Activated CD4-positive, alpha-beta memory T cell treated with anti-CD3 and anti-CD28 coated beads for 36 hours (primary cell): Measurements from ENCODE around the gene ASXL2. TPM values are rescaled to one million over a fixed set of nuclear protein-coding genes. Genes with fewer than 3 reads are reported as not detected.
"Not testable (repeated sequence)": the region's sequence is repeated elsewhere in the genome, so short reads cannot be mapped to it uniquely, and the experiment has no call there.

Experiments
- CTCF ChIA-PET: fragments of 350-600 bp; sonication (Branson Sonifier 250); formaldehyde crosslinking; loops from one replicate; lab custom pipeline; 2021; ENCODE audit warnings: antibody characterized with exemption, inconsistent platforms; lab: Charles Lee
- POLR2A ChIA-PET: fragments of 350-600 bp; sonication (Branson Sonifier 250); formaldehyde crosslinking; loops from one replicate; lab custom pipeline; 2021; ENCODE audit warnings: antibody characterized with exemption; lab: Charles Lee
- DNase-seq: peaks from one replicate; pipeline ENCODE4 v3.0.0-alpha.2; 2020
- H3K27ac Mint-ChIP-seq: one replicate; pipeline ENCODE4 v1.8.0; 2021; ENCODE audit warnings: mixed read lengths
- H3K27me3 Mint-ChIP-seq: one replicate; pipeline ENCODE4 v1.8.0; 2021; ENCODE audit warnings: mixed read lengths
- H3K36me3 Mint-ChIP-seq: one replicate; pipeline ENCODE4 v1.8.0; 2021; ENCODE audit warnings: mixed read lengths
- H3K4me1 Mint-ChIP-seq: one replicate; pipeline ENCODE4 v1.8.0; 2021; ENCODE audit warnings: low read depth, mixed read lengths
- H3K4me3 Mint-ChIP-seq: one replicate; pipeline ENCODE4 v1.8.0; 2021; ENCODE audit warnings: mild to moderate bottlenecking, mixed read lengths
- H3K9me3 Mint-ChIP-seq: one replicate; pipeline ENCODE4 v1.8.0; 2021; ENCODE audit warnings: mixed read lengths
- intact Hi-C: fragments of 100-400 bp; cut with micrococcal nuclease; formaldehyde crosslinking; loops from one replicate; pipeline ENCODE4 v1.15.1; 2023
- total RNA-seq, 2 experiments: library from RNA; stranded (reverse); gene quantifications; one replicate each; pipeline ENCODE4 v1.2.3, GENCODE V29; 2021

The ASXL2 gene
- total RNA-seq, 2 experiments from 2014 or later: 37.8 to 38.7 TPM

GRCh38 chr2:25724756-25725155, 153.5 kb downstream of the ASXL2 start:
- DNase-seq: no peak
- Mint-ChIP-seq H3K4me3 (no peak overlapping the region), H3K27me3 (peaks cover under 1% of the 10 kb centered on the region), H3K36me3 (no peaks in the 10 kb centered on the region), H3K27ac (no peak overlapping the region), H3K4me1 (peaks cover 3% of the 10 kb centered on the region), H3K9me3 (no peaks in the 10 kb centered on the region)
- ChIA-PET CTCF (no interaction called here), POLR2A (no interaction called here)
- intact Hi-C loops: no loop called here

DNA sequence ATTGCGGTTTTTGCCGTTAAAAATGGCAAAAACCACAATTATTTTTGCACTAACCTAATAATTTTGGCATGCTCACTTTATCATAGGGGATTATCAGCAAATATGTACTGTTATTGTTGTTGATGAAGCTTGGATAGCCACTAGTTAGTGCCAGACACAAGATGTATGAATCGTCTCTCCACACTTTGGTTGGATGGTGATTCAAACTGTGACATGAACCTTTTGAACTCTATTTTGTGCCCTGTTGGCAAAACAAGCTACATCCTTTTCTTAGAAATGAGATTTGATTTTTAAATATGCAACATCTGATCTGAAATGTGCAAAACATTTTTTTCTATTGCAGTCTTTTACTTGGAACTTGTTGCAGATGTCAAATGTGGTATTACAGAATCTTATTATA, 156.1 kb downstream of the ASXL2 start:
- H3K4me1 Mint-ChIP-seq: peaks cover 8% of the 10 kb centered on the region
- H3K4me3 Mint-ChIP-seq: no peak overlapping the region
- intact Hi-C loops: no loop called here
- H3K9me3 Mint-ChIP-seq: no peaks in the 10 kb centered on the region
- ChIA-PET CTCF (no interaction called here), POLR2A (no interaction called here)
- H3K36me3 Mint-ChIP-seq: no peaks in the 10 kb centered on the region
- peaks cover 5% of the 10 kb centered on the region for H3K27me3 Mint-ChIP-seq
- DNase-seq: no peak
- H3K27ac Mint-ChIP-seq: no peak overlapping the region

GRCh38 chr2:25720575-25720974, 157.7 kb downstream of the ASXL2 start:
- no peak overlapping the region for H3K27ac Mint-ChIP-seq
- ChIA-PET POLR2A (no interaction called here), CTCF (interaction anchor here (1.2 to 1.7 kb wide), 2 partner anchors 14 to 114 kb away, joined by 4 to 5 read pairs; no protein-coding TSS in a partner anchor)
- peaks cover 5% of the 10 kb centered on the region for H3K27me3 Mint-ChIP-seq
- intact Hi-C loops: no loop called here
- no peak overlapping the region for H3K4me3 Mint-ChIP-seq
- DNase-seq: no peak
- peaks cover 5% of the 10 kb centered on the region for H3K4me1 Mint-ChIP-seq
- no peaks in the 10 kb centered on the region for H3K9me3 Mint-ChIP-seq
- H3K36me3 Mint-ChIP-seq: no peaks in the 10 kb centered on the region

- Mint-ChIP-seq H3K27me3 (peaks cover 8% of the 10 kb centered on the region), H3K4me1 (peaks cover 22% of the 10 kb centered on the region), H3K27ac (no peak overlapping the region), H3K36me3 (no peaks in the 10 kb centered on the region), H3K4me3 (no peak overlapping the region), H3K9me3 (no peaks in the 10 kb centered on the region)
- intact Hi-C loops: no loop called here
- POLR2A ChIA-PET: no interaction called here
- no peak for DNase-seq
- CTCF ChIA-PET: interaction anchor here (1.3 kb wide), 1 partner anchor 15 kb away, joined by 5 read pairs; no protein-coding TSS in a partner anchor
Measured at GRCh38 chr2:25714740-25715139, 163.5 kb downstream of the ASXL2 start.

DNA sequence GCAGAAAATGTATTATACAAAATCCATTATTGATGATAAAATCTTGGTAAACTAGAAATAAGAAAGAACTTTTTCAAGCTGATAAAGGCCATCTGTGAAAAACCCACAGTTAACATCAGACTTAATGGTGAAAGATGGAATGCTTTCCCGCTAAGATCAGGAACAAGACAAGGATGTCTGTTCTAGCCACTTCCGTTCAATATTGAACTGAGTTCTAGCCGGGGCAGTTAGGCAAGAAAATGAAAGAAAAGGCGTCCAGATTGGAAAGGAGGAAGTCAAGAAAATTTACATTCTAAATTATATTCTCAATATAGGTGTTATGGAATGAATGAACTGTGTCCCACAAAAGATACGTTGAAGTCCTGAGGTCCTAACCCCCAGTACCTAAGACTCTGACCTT, 165.8 kb downstream of the ASXL2 start:
- Mint-ChIP-seq H3K36me3 (no peaks in the 10 kb centered on the region), H3K27ac (no peak overlapping the region), H3K27me3 (peaks cover 16% of the 10 kb centered on the region), H3K9me3 (no peaks in the 10 kb centered on the region), H3K4me3 (no peak overlapping the region), H3K4me1 (peaks cover 17% of the 10 kb centered on the region)
- CTCF ChIA-PET: interaction anchor here (1.3 kb wide), 1 partner anchor 105 kb away, joined by 3 read pairs; no protein-coding TSS in a partner anchor
- no peak for DNase-seq
- POLR2A ChIA-PET: no interaction called here
- intact Hi-C loops: no loop called here

DNA sequence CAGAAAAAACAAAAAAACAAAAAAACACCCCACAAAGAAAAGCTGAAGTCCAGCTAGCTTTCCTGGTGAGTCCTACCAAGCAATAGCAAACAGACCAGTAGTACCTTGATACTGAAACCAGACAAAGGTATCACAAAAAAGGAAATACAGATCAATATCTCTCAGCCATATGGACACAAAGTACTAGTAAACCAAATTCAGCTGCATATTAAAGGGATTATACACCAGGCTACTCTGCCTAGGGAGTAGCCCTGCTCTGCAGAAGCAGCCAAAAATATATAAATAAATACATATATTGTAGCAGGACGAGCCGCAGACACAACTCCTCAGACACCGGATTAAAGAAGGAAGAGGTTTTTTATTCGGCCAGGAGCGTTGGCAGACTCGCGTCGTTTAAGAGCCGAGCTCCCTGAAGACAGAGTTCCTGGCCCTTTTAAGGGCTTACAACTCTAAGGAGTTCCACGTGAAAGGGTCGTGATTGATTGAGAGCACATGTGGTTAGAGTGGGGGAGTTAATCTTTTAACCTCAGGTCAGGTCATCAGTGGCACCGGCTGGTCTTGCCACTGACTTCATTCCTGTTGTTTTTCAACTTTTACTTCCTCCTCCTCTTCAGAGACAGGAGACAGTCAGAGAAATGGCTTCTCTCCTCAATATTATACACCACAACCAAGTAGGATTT, 166.5 kb downstream of the ASXL2 start:
- DNase-seq: no peak
- H3K27me3 Mint-ChIP-seq: peaks cover 16% of the 10 kb centered on the region
- H3K27ac Mint-ChIP-seq: no peak overlapping the region
- ChIA-PET POLR2A (no interaction called here), CTCF (interaction anchor here (1.7 kb wide), 1 partner anchor 105 kb away, joined by 5 read pairs; no protein-coding TSS in a partner anchor)
- H3K4me1 Mint-ChIP-seq: peaks cover 17% of the 10 kb centered on the region
- H3K4me3 Mint-ChIP-seq: no peak overlapping the region
- intact Hi-C loops: no loop called here
- no peaks in the 10 kb centered on the region for H3K36me3 Mint-ChIP-seq
- H3K9me3 Mint-ChIP-seq: no peaks in the 10 kb centered on the region

GRCh38 chr2:25710750-25711149, 167.5 kb downstream of the ASXL2 start:
- POLR2A ChIA-PET: interaction anchor here (0.7 kb wide), 1 partner anchor 560 kb away, joined by 3 read pairs; no protein-coding TSS in a partner anchor

GRCh38 chr2:25709349-25709748, 168.9 kb downstream of the ASXL2 start:
- ChIA-PET POLR2A (no interaction called here), CTCF (interaction anchor here (1.7 to 1.9 kb wide), 3 partner anchors 9 to 103 kb away, joined by 5 to 13 read pairs (median 6); no protein-coding TSS in a partner anchor)
- Mint-ChIP-seq H3K9me3 (no peaks in the 10 kb centered on the region), H3K4me3 (no peak overlapping the region), H3K36me3 (no peaks in the 10 kb centered on the region), H3K27ac (no peak overlapping the region), H3K27me3 (peaks cover 16% of the 10 kb centered on the region), H3K4me1 (peaks cover 17% of the 10 kb centered on the region)
- DNase-seq: no peak
- intact Hi-C loops: no loop called here

More at GRCh38 chr2:25710750-25711149, 167.5 kb downstream of the ASXL2 start:
- Mint-ChIP-seq H3K9me3 (no peaks in the 10 kb centered on the region), H3K36me3 (no peaks in the 10 kb centered on the region), H3K4me1 (peaks cover 17% of the 10 kb centered on the region), H3K27me3 (peaks cover 16% of the 10 kb centered on the region), H3K27ac (no peak overlapping the region), H3K4me3 (no peak overlapping the region)
- intact Hi-C loops: no loop called here
- DNase-seq: no peak
- CTCF ChIA-PET: interaction anchor here (1.7 to 1.9 kb wide), 2 partner anchors 10 to 104 kb away, joined by 5 to 13 read pairs; no protein-coding TSS in a partner anchor

DNA sequence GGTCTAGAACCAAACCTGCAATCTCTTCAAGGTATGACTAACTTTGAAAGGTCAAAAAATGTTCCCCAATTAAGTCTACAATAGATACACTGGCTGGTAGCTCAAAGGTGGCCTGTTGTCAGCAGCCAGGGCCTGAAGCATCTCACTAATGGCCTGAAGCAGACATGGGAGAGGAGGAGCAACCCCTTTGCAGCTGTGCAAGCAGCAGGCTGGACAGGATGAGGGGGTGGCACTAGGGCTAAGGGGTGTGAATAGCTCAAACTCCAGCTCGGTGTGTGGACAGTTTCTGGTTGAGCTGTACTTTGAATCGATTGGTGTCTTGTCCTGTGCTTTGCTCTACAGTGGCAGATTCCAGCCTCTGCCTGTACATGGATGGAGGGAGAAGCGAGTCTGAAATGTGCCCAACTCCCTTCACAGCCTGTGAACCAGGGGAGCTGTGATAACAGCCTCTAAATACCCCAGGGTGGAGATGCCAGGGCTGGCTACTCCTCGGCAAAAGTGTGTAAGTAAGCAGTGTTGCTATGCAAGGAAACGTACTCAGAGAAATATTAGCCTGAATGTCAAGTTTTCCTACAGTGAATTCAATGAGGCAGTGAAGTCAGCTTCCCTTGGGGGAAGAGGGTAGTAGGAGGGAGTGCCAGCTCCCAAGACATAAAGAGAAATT, 170.2 kb downstream of the ASXL2 start:
- Mint-ChIP-seq H3K36me3 (no peaks in the 10 kb centered on the region), H3K4me1 (peaks cover 17% of the 10 kb centered on the region), H3K4me3 (no peak overlapping the region), H3K27me3 (peaks cover 16% of the 10 kb centered on the region), H3K27ac (no peak overlapping the region), H3K9me3 (no peaks in the 10 kb centered on the region)
- DNase-seq: no peak
- intact Hi-C loops: no loop called here
- ChIA-PET CTCF (interaction anchor here (0.6 to 1.9 kb wide), 4 partner anchors 9 to 436 kb away, joined by 3 to 6 read pairs (median 4); no protein-coding TSS in a partner anchor), POLR2A (no interaction called here)

DNA sequence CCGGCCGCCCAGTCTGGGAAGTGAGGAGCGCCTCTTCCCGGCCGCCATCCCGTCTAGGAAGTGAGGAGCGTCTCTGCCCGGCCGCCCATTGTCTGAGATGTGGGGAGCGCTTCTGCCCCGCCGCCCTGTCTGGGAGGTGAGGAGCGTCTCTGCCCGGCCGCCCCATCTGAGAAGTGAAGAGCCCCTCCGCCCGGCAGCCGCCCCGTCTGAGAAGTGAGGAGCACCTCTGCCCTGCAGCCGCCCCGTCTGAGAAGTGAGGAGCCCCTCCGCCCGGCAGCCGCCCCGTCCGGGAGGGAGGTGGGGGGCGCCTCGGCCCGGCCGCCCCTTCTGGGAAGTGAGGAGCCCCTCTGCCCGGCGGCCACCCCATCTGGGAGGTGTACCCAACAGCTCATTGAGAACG, 172.7 kb downstream of the ASXL2 start:
- H3K9me3 Mint-ChIP-seq, H3K36me3 Mint-ChIP-seq, CTCF ChIA-PET, POLR2A ChIA-PET, DNase-seq, H3K4me1 Mint-ChIP-seq, intact Hi-C loops, H3K4me3 Mint-ChIP-seq, H3K27ac Mint-ChIP-seq: not testable (repeated sequence)
- peaks cover 12% of the 10 kb centered on the region for H3K27me3 Mint-ChIP-seq

DNA sequence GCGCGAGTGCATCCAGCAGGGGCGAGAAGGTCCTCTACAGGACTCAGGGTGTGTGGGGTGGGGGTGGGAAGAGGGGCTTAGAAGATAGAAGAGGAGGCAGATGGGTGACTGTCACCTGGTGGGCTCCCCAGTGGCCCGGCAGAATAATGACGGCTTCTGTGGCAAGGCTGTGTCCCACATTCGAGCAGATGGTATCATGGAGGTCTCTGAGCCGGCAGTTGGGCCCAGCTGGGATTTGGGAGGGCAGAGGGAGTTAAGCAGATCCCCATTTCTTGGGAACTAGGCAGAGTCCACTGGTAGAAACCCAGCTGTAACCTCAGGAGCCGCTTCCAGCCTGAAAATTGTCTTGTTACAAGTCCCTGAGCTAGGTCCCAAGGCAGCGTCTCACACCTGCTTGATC, 176.5 kb downstream of the ASXL2 start:
- POLR2A ChIA-PET: no interaction called here
- Mint-ChIP-seq H3K4me3 (no peak overlapping the region), H3K36me3 (no peaks in the 10 kb centered on the region), H3K27me3 (no peaks in the 10 kb centered on the region), H3K9me3 (no peaks in the 10 kb centered on the region), H3K4me1 (peaks cover 4% of the 10 kb centered on the region), H3K27ac (no peak overlapping the region)
- CTCF ChIA-PET: interaction anchor here (0.6 to 5.2 kb wide), 7 partner anchors 8 to 94 kb away, joined by 3 to 132 read pairs (median 13); partner anchors contain the start of gene DTNB
- intact Hi-C loops: no loop called here
- DNase-seq: no peak

GRCh38 chr2:25700221-25700660, 178.0 kb downstream of the ASXL2 start:
- Mint-ChIP-seq H3K27ac (no peak overlapping the region), H3K27me3 (no peaks in the 10 kb centered on the region), H3K36me3 (no peaks in the 10 kb centered on the region), H3K4me1 (peaks cover 4% of the 10 kb centered on the region), H3K4me3 (no peak overlapping the region), H3K9me3 (no peaks in the 10 kb centered on the region)
- ChIA-PET CTCF (interaction anchor here (0.6 to 5.2 kb wide), 20 partner anchors 10 to 445 kb away, joined by 3 to 132 read pairs (median 4); partner anchors contain the start of gene DTNB), POLR2A (no interaction called here)
- intact Hi-C loops: loop anchor here (1.0 kb wide), 1 partner anchor 93 kb away; no protein-coding TSS in a partner anchor
- peak; percentile 39 for DNase-seq
